ENCODE data around the gene PTDSS2. TPM values are rescaled to one million over a fixed set of nuclear protein-coding genes. Genes with fewer than 3 reads are reported as not detected.

The PTDSS2 gene
- total RNA-seq, 1 donor from 2014 or later, result 185 TPM

DNA sequence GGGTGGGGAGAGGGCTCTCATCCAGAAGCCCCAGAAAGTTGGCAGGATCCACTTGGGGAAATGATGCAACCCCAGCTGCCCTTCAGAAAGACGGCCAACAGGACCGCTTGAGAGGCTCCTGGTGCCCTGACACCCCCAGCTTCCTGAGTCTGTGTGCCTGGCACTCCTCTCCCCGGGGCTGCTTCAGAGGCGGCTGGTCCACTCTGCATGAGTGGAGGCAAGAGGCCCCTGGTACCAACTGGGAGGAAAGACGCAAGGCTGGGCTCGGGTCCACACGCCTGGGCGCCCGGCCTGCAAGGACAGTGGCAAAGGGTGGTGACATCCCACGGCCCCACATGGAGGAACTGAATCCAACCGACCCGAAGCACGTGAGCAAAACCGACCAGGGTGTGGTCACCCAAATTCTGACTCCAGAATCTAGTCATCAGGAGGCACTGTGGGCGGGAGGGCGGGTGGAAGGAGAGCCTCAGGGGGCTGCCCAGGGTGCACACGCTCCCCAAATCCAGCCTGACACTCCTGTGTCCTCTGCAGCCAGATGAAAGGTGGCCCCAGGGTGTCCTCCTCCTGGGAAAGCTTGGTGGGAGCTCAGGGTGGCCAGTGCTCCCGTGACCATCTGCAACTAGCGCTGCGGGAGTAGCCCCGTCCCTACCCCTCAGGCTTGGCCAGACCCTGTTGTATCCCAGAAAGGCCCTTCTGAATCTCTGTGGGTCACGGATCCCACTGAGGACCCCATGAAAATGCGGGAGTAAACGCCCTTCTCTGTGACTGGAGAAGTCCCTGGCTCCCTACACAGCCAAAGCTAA, 53.3 kb downstream of the PTDSS2 start:
- Histone ChIP-seq H3K27me3 (no peaks in the 10 kb centered on the region), H3K36me3 (peaks cover 35 to 36% of the 10 kb centered on the region in 2 donors), H3K4me3 (peak overlapping the region; percentile 66 to 83), H3K4me1 (peaks cover 15 to 37% of the 10 kb centered on the region in 2 donors), H3K9me3 (no peaks in the 10 kb centered on the region), H3K27ac (peak overlapping the region; percentile 99 to 100)
- intact Hi-C loops (cut with DNase I), result no loop called here
- TF ChIP-seq, protein P1, sequence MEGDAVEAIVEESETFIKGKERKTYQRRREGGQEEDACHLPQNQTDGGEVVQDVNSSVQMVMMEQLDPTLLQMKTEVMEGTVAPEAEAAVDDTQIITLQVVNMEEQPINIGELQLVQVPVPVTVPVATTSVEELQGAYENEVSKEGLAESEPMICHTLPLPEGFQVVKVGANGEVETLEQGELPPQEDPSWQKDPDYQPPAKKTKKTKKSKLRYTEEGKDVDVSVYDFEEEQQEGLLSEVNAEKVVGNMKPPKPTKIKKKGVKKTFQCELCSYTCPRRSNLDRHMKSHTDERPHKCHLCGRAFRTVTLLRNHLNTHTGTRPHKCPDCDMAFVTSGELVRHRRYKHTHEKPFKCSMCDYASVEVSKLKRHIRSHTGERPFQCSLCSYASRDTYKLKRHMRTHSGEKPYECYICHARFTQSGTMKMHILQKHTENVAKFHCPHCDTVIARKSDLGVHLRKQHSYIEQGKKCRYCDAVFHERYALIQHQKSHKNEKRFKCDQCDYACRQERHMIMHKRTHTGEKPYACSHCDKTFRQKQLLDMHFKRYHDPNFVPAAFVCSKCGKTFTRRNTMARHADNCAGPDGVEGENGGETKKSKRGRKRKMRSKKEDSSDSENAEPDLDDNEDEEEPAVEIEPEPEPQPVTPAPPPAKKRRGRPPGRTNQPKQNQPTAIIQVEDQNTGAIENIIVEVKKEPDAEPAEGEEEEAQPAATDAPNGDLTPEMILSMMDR (IDR thresholded peaks at IDR 0.05), result no peak
- peak; percentile 41 to 82 for DNase-seq (ENCODE audit: low spot score in 2 of 2)

GRCh38 chr11:504053-504993, 54.2 kb downstream of the PTDSS2 start:
- DNase-seq (ENCODE audit: low spot score in 2 of 2), result peak in 1 of 2 donors; percentile 74
- intact Hi-C loops (cut with DNase I), result no loop called here
- no peaks in the 10 kb centered on the region for H3K27me3 ChIP-seq

GRCh38 chr11:504994-505344, 54.9 kb downstream of the PTDSS2 start:
- peak in 1 of 2 donors; percentile 61 for DNase-seq (ENCODE audit: low spot score in 2 of 2)
- H3K27me3 ChIP-seq, result no peaks in the 10 kb centered on the region
- peaks cover 22 to 28% of the 10 kb centered on the region in 2 donors for H3K36me3 ChIP-seq
- TF ChIP-seq, protein P1 (IDR thresholded peaks at IDR 0.05), result no peak
- H3K4me1 ChIP-seq, result peaks cover 15 to 37% of the 10 kb centered on the region in 2 donors
- peak overlapping the region; percentile 99 to 100 for H3K27ac ChIP-seq
- intact Hi-C loops (cut with DNase I), result loop anchor here (5.0 kb wide), 2 partner anchors 198 to 1067 kb away; partner anchors contain the start of genes DUSP8 and IFITM2
- H3K9me3 ChIP-seq, result no peaks in the 10 kb centered on the region
- H3K4me3 ChIP-seq, result peak overlapping the region; percentile 66 to 83

More at GRCh38 chr11:504053-504993, 54.2 kb downstream of the PTDSS2 start:
- peaks cover 15 to 37% of the 10 kb centered on the region in 2 donors for H3K4me1 ChIP-seq
- peak overlapping the region; percentile 66 to 83 for H3K4me3 ChIP-seq
- H3K27ac ChIP-seq, result peak overlapping the region; percentile 99 to 100
- H3K36me3 ChIP-seq, result peaks cover 26 to 32% of the 10 kb centered on the region in 2 donors
- no peaks in the 10 kb centered on the region for H3K9me3 ChIP-seq
- TF ChIP-seq, protein P1 (IDR thresholded peaks at IDR 0.05), result no peak

GRCh38 chr11:506238-506994, 56.3 kb downstream of the PTDSS2 start:
- Histone ChIP-seq H3K27ac (peak overlapping the region; percentile 99 to 100), H3K9me3 (no peaks in the 10 kb centered on the region), H3K27me3 (no peaks in the 10 kb centered on the region), H3K36me3 (peaks cover 13 to 20% of the 10 kb centered on the region in 2 donors), H3K4me1 (peaks cover 15 to 37% of the 10 kb centered on the region in 2 donors), H3K4me3 (peak overlapping the region; percentile 83 to 85)
- TF ChIP-seq, protein P1 (IDR thresholded peaks at IDR 0.05), result peak in 2 of 3 experiments; percentile 8 to 23
- intact Hi-C loops (cut with DNase I), result loop anchor here (1.0 to 5.0 kb wide), 6 partner anchors 56 to 1066 kb away; partner anchors contain the start of genes BET1L, DUSP8, IFITM2 and PHRF1
- peak; percentile 76 to 98 for DNase-seq (ENCODE audit: low spot score in 2 of 2)
